Natural killer cell (primary cell): ENCODE results near the gene CYTH4. TPM values are rescaled to one million over a fixed set of nuclear protein-coding genes. Genes with fewer than 3 reads are reported as not detected.

Experiments
- ATAC-seq, 3 donors: fragments of 150-1000 bp in 2 of 3; fragments of 200-7000 bp in 1 of 3; cut with Tn5 transposase; 1 replicate in 1 of 3; 2 replicates in 2 of 3; pipeline ENCODE4 v1.10.0; 2021; ENCODE audit warnings: mild to moderate bottlenecking in 2 of 3, moderate library complexity in 2 of 3
- DNase-seq, 2 donors: peaks; one replicate each; pipeline versions ENCODE4 v3.0.0 to v3.0.0-alpha.2; 2013 to 2021; ENCODE audit warnings: mixed read lengths in 1 of 2
- H3K27ac ChIP-seq: one replicate; pipeline ENCODE4 v1.5.1; 2013; ENCODE audit warnings: mild to moderate bottlenecking, low read length
- H3K27me3 ChIP-seq: one replicate; pipeline ENCODE4 v1.6.1; 2013; ENCODE audit warnings: low read length; ENCODE audit not compliant: control insufficient read depth, insufficient read depth
- H3K36me3 ChIP-seq: one replicate; pipeline ENCODE4 v1.6.1; 2013; ENCODE audit warnings: low read length; ENCODE audit not compliant: control insufficient read depth, insufficient read depth
- H3K4me1 ChIP-seq: one replicate; pipeline ENCODE4 v1.6.1; 2013; ENCODE audit warnings: low read length; ENCODE audit not compliant: control insufficient read depth, insufficient read depth
- H3K4me3 ChIP-seq: one replicate; pipeline ENCODE4 v1.5.1; 2013; ENCODE audit warnings: low read length
- H3K9me3 ChIP-seq: one replicate; pipeline ENCODE4 v1.6.1; 2013; ENCODE audit warnings: low read length; ENCODE audit not compliant: control insufficient read depth, insufficient read depth
- H3K27ac Mint-ChIP-seq, 2 donors: one replicate each; pipeline ENCODE4 v1.8.0; 2022; ENCODE audit warnings: mild to moderate bottlenecking in 2 of 2, mixed read lengths in 2 of 2, moderate library complexity in 1 of 2
- H3K27me3 Mint-ChIP-seq, 2 donors: one replicate each; pipeline ENCODE4 v1.8.0; 2022; ENCODE audit warnings: low read depth in 2 of 2, mixed read lengths in 2 of 2
- H3K36me3 Mint-ChIP-seq: one replicate; pipeline ENCODE4 v1.8.0; 2022; ENCODE audit warnings: mixed read lengths
- H3K4me1 Mint-ChIP-seq, 2 donors: one replicate each; pipeline ENCODE4 v1.8.0; 2022; ENCODE audit warnings: mixed read lengths in 2 of 2
- H3K4me3 Mint-ChIP-seq: one replicate; pipeline ENCODE4 v1.8.0; 2022; ENCODE audit warnings: mild to moderate bottlenecking, moderate library complexity, mixed read lengths
- H3K9me3 Mint-ChIP-seq, 2 donors: one replicate each; pipeline ENCODE4 v1.8.0; 2022; ENCODE audit warnings: mixed read lengths in 2 of 2
- CTCF ChIP-seq: fragments of 200-600 bp; IDR thresholded peaks from one replicate; pipeline ENCODE4 v1.8.0; 2022; ENCODE audit warnings: antibody characterized with exemption
- WGBS: methylation state at CpG from one replicate; pipeline ENCODE4 v1.1.7; 2013; ENCODE audit warnings: missing lambda C conversion rate; ENCODE audit not compliant: insufficient coverage; 5-methylcytosine and 5-hydroxymethylcytosine counted together
- intact Hi-C: fragments of 100-400 bp; cut with micrococcal nuclease; formaldehyde crosslinking; loops from one replicate; pipeline ENCODE4 v1.14.2; 2022
- total RNA-seq, 4 donors: library from RNA; stranded (reverse); fragments of 120-200 nt in 1 of 4; gene quantifications; one replicate each; pipeline versions ENCODE4 v1.2.3 to v1.2.4, GENCODE V29; 2013 to 2022

CYTH4 gene
- total RNA-seq, 3 donors from 2014 or later (not counting 1 experiment from before 2014, with no cell fraction given), result 219 to 260 (median 249) TPM

GRCh38 chr22:37259540-37260029 is 22.7 kb upstream of the CYTH4 start:
- H3K9me3 Mint-ChIP-seq, result no peaks in the 10 kb centered on the region
- ATAC-seq (no peak), DNase-seq (peak in 1 of 2 donors; percentile 73)
- H3K4me3 Mint-ChIP-seq, result no peak overlapping the region
- peaks cover 0 to 16% of the 10 kb centered on the region in 2 donors for H3K27me3 Mint-ChIP-seq
- intact Hi-C loops, result loop anchor here (2.0 to 5.0 kb wide), 2 partner anchors 21 to 32 kb away; no protein-coding TSS in a partner anchor
- H3K4me3 ChIP-seq, result no peak overlapping the region
- peaks cover 9 to 17% of the 10 kb centered on the region in 2 donors for H3K4me1 Mint-ChIP-seq
- no peak overlapping the region for H3K27ac ChIP-seq
- peaks cover 22% of the 10 kb centered on the region for H3K4me1 ChIP-seq
- H3K36me3 ChIP-seq, result no peaks in the 10 kb centered on the region
- H3K9me3 ChIP-seq, result peaks cover 9% of the 10 kb centered on the region
- no peaks in the 10 kb centered on the region for H3K36me3 Mint-ChIP-seq
- 24% methylated on average over 23 of the region's 23 CpGs for WGBS
- no peak for TF ChIP-seq CTCF
- no peaks in the 10 kb centered on the region for H3K27me3 ChIP-seq
- peak overlapping the region in 1 of 2 donors; percentile 60 for H3K27ac Mint-ChIP-seq

- peaks cover 22% of the 10 kb centered on the region for H3K4me1 ChIP-seq
- peak overlapping the region in 1 of 2 donors; percentile 73 for H3K27ac Mint-ChIP-seq
- DNase-seq (no peak), ATAC-seq (no peak)
- no peaks in the 10 kb centered on the region for H3K27me3 ChIP-seq
- 75% methylated on average over 15 of the region's 15 CpGs for WGBS
- H3K27ac ChIP-seq, result no peak overlapping the region
- peaks cover 11% of the 10 kb centered on the region for H3K9me3 ChIP-seq
- no peaks in the 10 kb centered on the region for H3K9me3 Mint-ChIP-seq
- H3K27me3 Mint-ChIP-seq, result peaks cover 0 to 14% of the 10 kb centered on the region in 2 donors
- H3K4me1 Mint-ChIP-seq, result peaks cover 9 to 17% of the 10 kb centered on the region in 2 donors
- no peak overlapping the region for H3K4me3 Mint-ChIP-seq
- no peak for TF ChIP-seq CTCF
- H3K36me3 ChIP-seq, result no peaks in the 10 kb centered on the region
- no peak overlapping the region for H3K4me3 ChIP-seq
- H3K36me3 Mint-ChIP-seq, result no peaks in the 10 kb centered on the region
- intact Hi-C loops, result loop anchor here (2.0 to 5.0 kb wide), 2 partner anchors 21 to 33 kb away; no protein-coding TSS in a partner anchor
Measured at GRCh38 chr22:37260155-37260795, 22.0 kb upstream of the CYTH4 start.

- peak; percentile 53 to 83 for DNase-seq
- 21% methylated on average over 14 of the region's 14 CpGs for WGBS
- Mint-ChIP-seq H3K27me3 (peaks cover 0 to 9% of the 10 kb centered on the region in 2 donors), H3K36me3 (no peaks in the 10 kb centered on the region), H3K4me3 (no peak overlapping the region), H3K27ac (peak overlapping the region in 1 of 2 donors; percentile 73), H3K4me1 (peaks cover 9 to 17% of the 10 kb centered on the region in 2 donors), H3K9me3 (no peaks in the 10 kb centered on the region)
- peak; percentile 90 for TF ChIP-seq CTCF
- Histone ChIP-seq H3K4me3 (no peak overlapping the region), H3K4me1 (peaks cover 22% of the 10 kb centered on the region), H3K27ac (no peak overlapping the region), H3K36me3 (no peaks in the 10 kb centered on the region), H3K9me3 (peaks cover 11% of the 10 kb centered on the region), H3K27me3 (no peaks in the 10 kb centered on the region)
- ATAC-seq, result peak; percentile 78 to 96 (median 93)
- intact Hi-C loops, result loop anchor here (1.0 to 5.0 kb wide), 3 partner anchors 22 to 183 kb away; no protein-coding TSS in a partner anchor
Measured at GRCh38 chr22:37260901-37261336, 21.4 kb upstream of the CYTH4 start.
